Stimulated activated CD8-positive, alpha-beta memory T cell treated with anti-CD3 and anti-CD28 coated beads, Interleukin-12 subunit alpha, Interleukin-12 subunit beta, amount 100 ng/mL, for 24 hours (primary cell): ENCODE results near the gene DUSP10.

Source experiments
- DNase-seq: peaks from one replicate; pipeline ENCODE4 v3.0.0-alpha.2; 2020; ENCODE audit errors: extremely low read depth

DUSP10 gene

GRCh38 chr1:221732052-221732451 is 9.8 kb downstream of the DUSP10 start:
- DNase-seq = no peak

GRCh38 chr1:221729771-221730330 is 12.0 kb downstream of the DUSP10 start:
- no peak for DNase-seq

GRCh38 chr1:221728037-221728505 is 13.8 kb downstream of the DUSP10 start:
- DNase-seq = no peak

- no peak for DNase-seq
Measured at GRCh38 chr1:221727146-221728036, 14.5 kb downstream of the DUSP10 start.

- no peak for DNase-seq
Measured at GRCh38 chr1:221725735-221726672, 15.9 kb downstream of the DUSP10 start.

GRCh38 chr1:221724931-221725605 is 16.8 kb downstream of the DUSP10 start:
- no peak for DNase-seq

GRCh38 chr1:221723848-221724236 is 18.0 kb downstream of the DUSP10 start:
- DNase-seq = no peak

GRCh38 chr1:221723018-221723847 is 18.7 kb downstream of the DUSP10 start:
- DNase-seq = no peak

- no peak for DNase-seq
Measured at GRCh38 chr1:221722254-221723017, 19.5 kb downstream of the DUSP10 start.

- no peak for DNase-seq
Measured at GRCh38 chr1:221720545-221720944, 21.3 kb downstream of the DUSP10 start.

GRCh38 chr1:221719987-221720386 is 21.9 kb downstream of the DUSP10 start:
- no peak for DNase-seq

- no peak for DNase-seq
Measured at GRCh38 chr1:221719278-221719597, 22.7 kb downstream of the DUSP10 start.

- DNase-seq = no peak
Measured at GRCh38 chr1:221718381-221719277, 23.3 kb downstream of the DUSP10 start.

GRCh38 chr1:221717485-221717853 is 24.4 kb downstream of the DUSP10 start:
- no peak for DNase-seq

- no peak for DNase-seq
Measured at GRCh38 chr1:221716713-221717484, 25.0 kb downstream of the DUSP10 start.

- DNase-seq = no peak
Measured at GRCh38 chr1:221715321-221716169, 26.3 kb downstream of the DUSP10 start.
